Astrocyte of the cerebellum (primary cell): ENCODE results near the gene ZCCHC7.

Experiments used
- DNase-seq: peaks from one replicate; pipeline ENCODE4 v3.0.0-alpha.2; 2011; ENCODE audit warnings: low read depth
- H3K4me3 ChIP-seq: 2 replicates; pipeline ENCODE4 v1.5.1; 2011; ENCODE audit warnings: mild to moderate bottlenecking, low read depth, low read length, moderate library complexity
- CTCF ChIP-seq: IDR thresholded peaks from 2 replicates; pipeline ENCODE4 v1.5.1; 2012; ENCODE audit warnings: low read length, low read depth, moderate library complexity, mild to moderate bottlenecking; ENCODE audit errors: missing control alignments
- in situ Hi-C: cut with HindIII; loops from 2 replicates; pipeline ENCODE4 v1.10.0; 2017; ENCODE audit warnings: low sequenced_read_pairs

The ZCCHC7 gene

GRCh38 chr9:37404590-37404989 is 284.2 kb downstream of the ZCCHC7 start:
- in situ Hi-C loops = no loop called here
- no peak for TF ChIP-seq CTCF
- no peak overlapping the region for H3K4me3 ChIP-seq
- no peak for DNase-seq

GRCh38 chr9:37405350-37405749 is 285.0 kb downstream of the ZCCHC7 start:
- in situ Hi-C loops = no loop called here
- no peak for DNase-seq
- no peak overlapping the region for H3K4me3 ChIP-seq
- no peak for TF ChIP-seq CTCF

- no peak overlapping the region for H3K4me3 ChIP-seq
- in situ Hi-C loops = no loop called here
These were observed 285.5 kb downstream of the ZCCHC7 start for GRCh38 chr9:37405764-37406380.

GRCh38 chr9:37406603-37407401 is 286.4 kb downstream of the ZCCHC7 start:
- DNase-seq = no peak
- in situ Hi-C loops = no loop called here
- no peak for TF ChIP-seq CTCF
- no peak overlapping the region for H3K4me3 ChIP-seq

More at GRCh38 chr9:37405764-37406380, 285.5 kb downstream of the ZCCHC7 start:
- no peak for TF ChIP-seq CTCF
- no peak for DNase-seq

- peak; percentile 28 for TF ChIP-seq CTCF
- H3K4me3 ChIP-seq = no peak overlapping the region
- no peak for DNase-seq
- in situ Hi-C loops = no loop called here
These were observed 287.1 kb downstream of the ZCCHC7 start for GRCh38 chr9:37407468-37407867.
